Hematopoietic multipotent progenitor cell treated with erythropoietin and hydrocortisone succinate and interleukin-3 and kit ligand, for 8 days (in vitro differentiated cells): ENCODE results near the gene GSX1.

ENCODE experiments used
- DNase-seq: peaks from one replicate; pipeline ENCODE4 v3.0.0-alpha.2; 2015

The GSX1 gene

GRCh38 chr13:27835799-27836198 is 43.5 kb downstream of the GSX1 start:
- no peak for DNase-seq

GRCh38 chr13:27839809-27840467 is 47.7 kb downstream of the GSX1 start:
- DNase-seq = no peak

- DNase-seq = no peak
Measured at GRCh38 chr13:27842571-27842970, 50.3 kb downstream of the GSX1 start.
